Measurements from ENCODE around the gene RIT1. TPM values are rescaled to one million over a fixed set of nuclear protein-coding genes. Genes with fewer than 3 reads are reported as not detected.

Gene RIT1
- total and polyA plus RNA-seq, 3 donors from 2014 or later = 25.7 to 31.1 (median 26.1) TPM

DNA sequence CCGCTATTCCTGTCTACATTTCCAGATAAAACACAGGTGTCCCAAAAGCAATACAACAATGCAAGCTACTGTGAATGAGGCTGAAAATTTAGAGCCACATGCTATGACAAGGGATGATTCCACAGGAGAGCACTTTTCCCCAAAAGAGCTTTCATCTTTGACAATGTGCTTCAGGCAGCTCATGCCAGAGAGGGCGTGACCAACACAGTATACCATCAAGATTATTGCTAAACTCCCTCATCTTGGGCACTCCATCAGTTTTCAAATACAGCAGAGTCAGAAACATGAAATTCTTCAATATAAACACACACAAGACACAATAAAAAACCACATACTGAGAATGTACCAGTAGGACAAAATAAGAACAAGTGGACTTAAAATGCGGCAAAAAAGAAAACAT, 60.8 kb downstream of the RIT1 start:
- no peaks in the 10 kb centered on the region for H3K36me3 ChIP-seq (ENCODE audit: low read depth, missing control alignments)
- H3K27me3 ChIP-seq = no peaks in the 10 kb centered on the region
- H3K4me3 ChIP-seq = no peak overlapping the region
- 79 to 83% methylated on average over 3 of the region's 3 CpGs for WGBS, 2 donors
- TF ChIP-seq CTCF (IDR thresholded peaks at IDR 0.05) = no peak
- no peak for TF ChIP-seq POLR2A (IDR thresholded peaks at IDR 0.05)
- no peaks in the 10 kb centered on the region for H3K9me3 ChIP-seq
- H3K4me1 ChIP-seq = peaks cover 4% of the 10 kb centered on the region
- DNase-seq = no peak
- no peak overlapping the region for H3K27ac ChIP-seq
- intact Hi-C loops (cut with DNase I; ENCODE audit: low total_unique reads) = no loop called here

DNA sequence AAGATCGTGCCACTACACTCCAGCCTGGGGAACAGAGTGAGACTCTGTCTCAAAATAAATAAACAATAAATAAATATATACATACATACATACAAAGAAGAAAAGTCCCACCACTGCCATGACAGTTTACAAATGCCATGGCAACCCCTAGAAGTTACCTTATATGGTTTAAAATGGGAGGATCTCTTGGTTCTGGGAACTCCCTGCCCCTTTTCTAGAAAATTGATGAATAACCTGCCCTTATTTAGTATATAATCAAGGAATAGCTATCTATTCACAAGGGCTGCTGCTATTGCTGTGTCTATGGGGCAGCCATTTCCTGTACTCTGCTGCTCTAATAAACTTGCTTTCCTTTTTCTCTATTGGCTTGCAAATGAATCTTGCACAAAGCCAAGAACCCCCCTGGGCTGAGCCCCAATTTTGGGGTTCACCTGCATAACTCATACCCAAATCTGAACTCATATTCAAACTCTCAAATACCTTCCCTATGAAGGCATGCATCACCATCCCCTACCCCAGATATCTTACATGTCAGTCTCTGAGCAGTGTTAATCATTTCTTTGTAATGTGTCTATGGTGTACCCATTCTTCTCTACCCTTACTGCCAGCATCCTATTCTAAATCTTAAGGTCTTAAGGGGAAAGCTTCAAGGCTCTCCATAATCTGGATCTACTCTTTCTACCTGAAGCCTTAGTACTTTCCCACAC, 63.2 kb downstream of the RIT1 start:
- no peaks in the 10 kb centered on the region for H3K36me3 ChIP-seq (ENCODE audit: low read depth, missing control alignments)
- TF ChIP-seq CTCF (IDR thresholded peaks at IDR 0.05) = no peak
- no peak for TF ChIP-seq POLR2A (IDR thresholded peaks at IDR 0.05)
- no peak overlapping the region for H3K4me3 ChIP-seq
- no peaks in the 10 kb centered on the region for H3K27me3 ChIP-seq
- no peak overlapping the region for H3K27ac ChIP-seq
- intact Hi-C loops (cut with DNase I; ENCODE audit: low total_unique reads) = no loop called here
- DNase-seq = no peak
- H3K9me3 ChIP-seq = no peaks in the 10 kb centered on the region
- peaks cover 4% of the 10 kb centered on the region for H3K4me1 ChIP-seq
- WGBS, 2 donors = 92 to 93% methylated on average over 1 of the region's 1 CpG

Small RNA genes lying within 50 kb of the gene (microRNA-seq; reads per million reads assigned to microRNA genes)
- 0 reads per million in 2 donors for gene MIR6738 (ENCODE audit: borderline number of aligned reads in 2 of 2, borderline replicate concordance in 1 of 2)

Small RNA genes lying within 50 kb of the gene (small RNA-seq; reads per million reads assigned to genes)
- gene MIR6738 = 0 reads per million in 2 donors
- 0 reads per million in 2 donors for gene RF00015
- 0 reads per million in 2 donors for gene SCARNA4
- gene SNORA80E = 103 to 166 reads per million in 2 donors

Other genes starting within 250 kb of the RIT1 start
- gene YY1AP1, start 222.6 kb downstream of the RIT1 start, total RNA-seq = 100 to 1,000 TPM; 171 to 219 TPM
- 205 TPM for gene YY1AP1, start 222.6 kb downstream of the RIT1 start, polyA plus RNA-seq (ENCODE audit: insufficient read depth, low read depth, low replicate concordance)
- 100 to 1,000 TPM; 277 to 286 TPM for gene DAP3, start 222.3 kb downstream of the RIT1 start, total RNA-seq
- gene DAP3, start 222.3 kb downstream of the RIT1 start, polyA plus RNA-seq (ENCODE audit: insufficient read depth, low read depth, low replicate concordance) = 121 TPM
- gene GON4L, start 54.1 kb downstream of the RIT1 start, total RNA-seq = 100 to 1,000 TPM in 1 of 2 donors, 10 to 100 TPM in 1; 77.2 to 108 TPM
- 36.4 TPM for gene GON4L, start 54.1 kb downstream of the RIT1 start, polyA plus RNA-seq (ENCODE audit: insufficient read depth, low read depth, low replicate concordance)
- 10 to 100 TPM; 17.9 to 19.7 TPM for gene SYT11, start 51.8 kb downstream of the RIT1 start, total RNA-seq
- gene SYT11, start 51.8 kb downstream of the RIT1 start, polyA plus RNA-seq (ENCODE audit: insufficient read depth, low read depth, low replicate concordance) = 23.4 TPM
- 10 to 100 TPM; 84.5 to 95.3 TPM for gene KHDC4, start 23.1 kb upstream of the RIT1 start, total RNA-seq
- gene KHDC4, start 23.1 kb upstream of the RIT1 start, polyA plus RNA-seq (ENCODE audit: insufficient read depth, low read depth, low replicate concordance) = 45.5 TPM
- 1 to 10 TPM in 1 of 2 donors, under 1 TPM in 1; 0.37 to 1.1 TPM for gene RXFP4, start 30.3 kb upstream of the RIT1 start, total RNA-seq
- not detected for gene RXFP4, start 30.3 kb upstream of the RIT1 start, polyA plus RNA-seq (ENCODE audit: insufficient read depth, low read depth, low replicate concordance)
- gene ARHGEF2, start 67.2 kb upstream of the RIT1 start, total RNA-seq = 100 to 1,000 TPM in 1 of 2 donors, 10 to 100 TPM in 1; 56.6 to 124 TPM
- 88.8 TPM for gene ARHGEF2, start 67.2 kb upstream of the RIT1 start, polyA plus RNA-seq (ENCODE audit: insufficient read depth, low read depth, low replicate concordance)
- 100 to 1,000 TPM; 170 to 216 TPM for gene SSR2, start 109.6 kb upstream of the RIT1 start, total RNA-seq
- gene SSR2, start 109.6 kb upstream of the RIT1 start, polyA plus RNA-seq (ENCODE audit: insufficient read depth, low read depth, low replicate concordance) = 289 TPM
- gene UBQLN4, start 142.4 kb upstream of the RIT1 start, total RNA-seq = 10 to 100 TPM; 41.0 to 42.7 TPM
- 34.4 TPM for gene UBQLN4, start 142.4 kb upstream of the RIT1 start, polyA plus RNA-seq (ENCODE audit: insufficient read depth, low read depth, low replicate concordance)
- 10 to 100 TPM; 47.6 to 50.4 TPM for gene LAMTOR2, start 143.4 kb upstream of the RIT1 start, total RNA-seq
- 55.5 TPM for gene LAMTOR2, start 143.4 kb upstream of the RIT1 start, polyA plus RNA-seq (ENCODE audit: insufficient read depth, low read depth, low replicate concordance)
- gene RAB25, start 149.8 kb upstream of the RIT1 start, total RNA-seq = 1 to 10 TPM; 1.2 to 2.0 TPM
- 2.1 TPM for gene RAB25, start 149.8 kb upstream of the RIT1 start, polyA plus RNA-seq (ENCODE audit: insufficient read depth, low read depth, low replicate concordance)
- gene MEX3A, start 171.1 kb upstream of the RIT1 start, total RNA-seq = 1 to 10 TPM; 2.4 to 3.0 TPM
- gene MEX3A, start 171.1 kb upstream of the RIT1 start, polyA plus RNA-seq (ENCODE audit: insufficient read depth, low read depth, low replicate concordance) = 0.87 TPM
- gene LMNA, start 203.4 kb upstream of the RIT1 start, total RNA-seq = 100 to 1,000 TPM; 162 to 219 TPM
- 189 TPM for gene LMNA, start 203.4 kb upstream of the RIT1 start, polyA plus RNA-seq (ENCODE audit: insufficient read depth, low read depth, low replicate concordance)
- 1 to 10 TPM; 4.8 to 8.0 TPM for gene SEMA4A, start 242.2 kb upstream of the RIT1 start, total RNA-seq
- gene SEMA4A, start 242.2 kb upstream of the RIT1 start, polyA plus RNA-seq (ENCODE audit: insufficient read depth, low read depth, low replicate concordance) = 7.7 TPM

Measured in testis (tissue), 3 donors.